K562 treated with DMSO at 1 percent for 4 hours (cell line): ENCODE data around the gene RAD9A. TPM values are rescaled to one million over a fixed set of nuclear protein-coding genes. Genes with fewer than 3 reads are reported as not detected.

Source experiments
- total RNA-seq: library from RNA; unstranded; fragments of 300-600 nt; gene quantifications from 2 replicates; pipeline ENCODE4 v1.2.3, GENCODE V29; 2022; ENCODE audit not compliant: insufficient read depth

Gene RAD9A
- 38.7 and 39.2 TPM in 2 replicates for total RNA-seq

GRCh38 chr11:67391304-67392182 lies at the start of gene RAD9A:
Gene RAD9A (plus strand): TSS chr11:67391986. CDS start chr11:67392045, 59 bp downstream.

GRCh38 chr11:67353317-67354074 lies 38.3 kb upstream of the RAD9A start, which contains the start of gene POLD4:
Gene POLD4 (minus strand): TSS chr11:67353546. CDS start chr11:67353399, 147 bp downstream.

GRCh38 chr11:67372993-67373647 lies 18.7 kb upstream of the RAD9A start, which contains the start of gene CLCF1:
Gene CLCF1 (minus strand): TSS chr11:67373598. CDS start chr11:67373539, 59 bp downstream.

GRCh38 chr11:67401495-67402191 lies 9.9 kb downstream of the RAD9A start, which contains the start of gene PPP1CA:
Gene PPP1CA (minus strand): TSS chr11:67401858. CDS start chr11:67401782, 76 bp downstream.

DNA sequence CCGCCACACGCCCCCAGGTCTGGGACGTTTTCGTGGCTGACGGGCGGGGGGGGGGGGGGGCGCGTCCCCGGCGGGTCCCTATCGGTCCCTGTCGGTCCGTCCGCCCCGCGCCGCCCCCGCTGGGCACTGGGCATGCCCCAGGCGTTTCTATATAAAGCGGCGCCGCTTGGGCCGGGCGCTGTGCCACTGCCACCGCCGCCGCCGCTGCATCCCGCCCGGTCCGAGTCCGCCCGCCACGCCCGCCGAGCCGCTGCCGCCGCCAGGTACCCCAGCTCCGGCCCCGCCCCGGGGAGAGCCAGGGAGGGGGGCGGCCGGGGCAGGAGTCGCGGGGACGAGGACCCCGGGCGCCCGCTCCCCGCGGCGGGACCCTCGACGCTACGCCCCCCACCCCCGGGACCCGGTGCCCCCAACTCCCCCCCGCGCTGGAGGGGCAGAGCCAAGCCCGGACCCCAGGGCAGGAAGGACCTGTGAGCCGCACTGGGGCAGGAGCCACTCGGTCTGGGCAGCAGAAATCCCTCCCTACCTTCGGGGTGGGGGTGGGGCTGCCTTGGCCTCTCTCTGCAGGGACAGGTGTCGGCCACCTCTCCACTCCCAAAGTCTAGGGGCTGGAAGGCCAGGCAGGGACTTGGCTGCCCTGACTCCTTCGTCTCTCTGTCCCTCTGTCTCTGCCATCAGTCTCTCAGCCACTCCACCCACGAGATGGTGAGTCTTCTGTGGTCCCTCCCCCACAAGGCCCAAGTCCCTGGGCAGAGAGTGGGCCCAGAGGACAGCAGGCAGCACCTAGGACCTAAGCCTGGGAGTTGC lies 23.9 kb downstream of the RAD9A start, which contains the start of gene CARNS1:
CARNS1 (plus strand) TSS at position 178 of the 804 bp plus-strand sequence; CDS start at position 700, 522 bp downstream.

DNA sequence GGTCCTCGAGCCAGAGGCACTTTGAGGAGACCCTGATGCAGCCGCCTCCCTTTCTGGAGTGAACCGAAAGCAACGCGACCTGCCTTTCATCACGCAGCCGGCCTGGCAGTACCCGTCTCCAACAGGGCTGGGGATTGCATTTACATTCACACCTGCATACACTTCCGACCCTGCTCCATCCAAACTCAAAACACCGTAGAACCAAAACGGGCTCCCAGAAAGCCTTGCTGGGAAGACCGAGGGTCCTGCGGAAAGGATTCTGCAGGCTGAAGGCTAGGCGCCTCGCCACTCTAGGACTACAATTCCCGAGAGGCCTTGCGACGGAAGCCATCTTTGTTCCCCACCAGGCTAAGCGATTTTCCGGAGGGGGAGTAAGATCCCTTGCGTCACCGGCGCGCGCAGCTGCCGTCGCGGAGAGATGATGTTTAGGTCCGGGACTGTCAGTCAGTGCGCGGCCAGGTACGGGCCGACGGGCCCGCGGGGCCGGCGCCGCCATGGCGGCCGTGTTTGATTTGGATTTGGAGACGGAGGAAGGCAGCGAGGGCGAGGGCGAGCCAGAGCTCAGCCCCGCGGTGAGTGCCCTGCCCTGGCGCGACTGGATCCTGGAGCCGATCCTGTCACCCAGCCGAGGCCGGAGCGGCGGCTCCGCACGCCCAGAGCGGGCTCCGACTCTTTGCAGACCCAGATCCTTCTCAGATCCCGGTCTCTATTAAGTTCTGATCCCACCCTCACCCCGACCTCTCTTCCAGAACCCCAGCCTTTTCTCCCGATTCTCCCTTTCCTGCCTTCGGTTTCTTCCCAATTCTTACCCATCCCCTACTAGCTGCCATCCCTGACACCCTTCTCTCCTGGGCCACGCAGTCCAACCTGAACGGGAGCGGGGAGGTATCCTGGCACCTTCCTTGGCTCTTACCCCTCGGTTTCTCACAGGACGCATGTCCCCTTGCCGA lies 36.5 kb downstream of the RAD9A start, which contains the start of gene RPS6KB2:
RPS6KB2 (plus strand) TSS at position 443 of the 950 bp plus-strand sequence; CDS start at position 495, 52 bp downstream.

DNA sequence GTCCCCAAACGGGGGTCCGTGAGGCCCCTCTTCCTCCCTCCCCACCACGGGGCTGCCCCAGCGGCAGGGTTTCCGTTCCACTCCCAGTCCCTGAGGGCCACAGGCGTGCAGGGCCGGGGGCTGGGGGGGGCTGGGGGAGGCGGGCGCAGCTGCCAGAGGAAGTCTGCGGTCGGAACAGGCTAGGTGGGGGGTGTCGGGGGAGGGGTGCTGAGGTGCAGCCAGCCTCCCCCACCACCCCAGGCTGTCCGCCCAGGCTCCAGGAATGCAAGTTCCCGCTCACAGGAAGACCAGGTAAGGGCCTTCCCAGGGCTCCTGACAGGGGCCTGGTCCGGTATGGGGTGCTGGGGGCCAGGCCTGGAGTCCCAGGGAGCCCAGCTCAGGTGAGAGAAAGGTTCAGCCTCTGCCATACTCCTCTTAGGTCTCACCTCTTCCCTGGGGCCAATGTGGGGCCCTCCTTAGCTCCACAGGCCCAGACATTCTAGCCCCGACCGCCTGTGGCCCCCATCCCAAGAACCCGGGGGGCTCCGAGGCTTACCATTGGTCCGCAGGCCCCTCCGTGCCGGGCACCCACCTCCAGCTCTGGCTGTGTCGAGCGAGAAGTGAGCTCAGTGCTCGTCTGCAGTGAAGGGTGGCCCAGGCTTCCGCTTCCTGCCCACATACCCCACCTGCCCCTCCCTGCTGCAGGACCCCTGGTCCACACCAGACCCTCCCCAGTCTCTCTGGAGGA lies 45.5 kb downstream of the RAD9A start, which contains the start of gene PTPRCAP:
PTPRCAP (minus strand) TSS at position 601 of the 727 bp plus-strand sequence; CDS start at position 538, 63 bp downstream.

Other genes with a start within 250 kb of the RAD9A start
- 131 and 142 TPM in 2 replicates for gene GRK2, start 125.5 kb upstream of the RAD9A start, total RNA-seq
- gene ANKRD13D, start 102.7 kb upstream of the RAD9A start, total RNA-seq, result 40.8 and 46.3 TPM in 2 replicates
- 3.9 and 8.5 TPM in 2 replicates for gene SSH3, start 88.5 kb upstream of the RAD9A start, total RNA-seq
- 82.5 and 123 TPM in 2 replicates for gene POLD4, start 38.4 kb upstream of the RAD9A start, total RNA-seq
- 1.0 and 1.2 TPM in 2 replicates for gene CLCF1, start 18.4 kb upstream of the RAD9A start, total RNA-seq
- gene PPP1CA, start 9.9 kb downstream of the RAD9A start, total RNA-seq, result 321 and 325 TPM in 2 replicates
- 1.4 and 1.7 TPM in 2 replicates for gene TBC1D10C, start 12.1 kb downstream of the RAD9A start, total RNA-seq
- gene CARNS1, start 23.7 kb downstream of the RAD9A start, total RNA-seq, result not detected in 2 replicates
- gene RPS6KB2, start 36.5 kb downstream of the RAD9A start, total RNA-seq, result 72.1 and 83.4 TPM in 2 replicates
- 2.1 and 2.5 TPM in 2 replicates for gene PTPRCAP, start 45.7 kb downstream of the RAD9A start, total RNA-seq
- 222 and 228 TPM in 2 replicates for gene CORO1B, start 51.5 kb downstream of the RAD9A start, total RNA-seq
- not detected in 2 replicates for gene GPR152, start 60.7 kb downstream of the RAD9A start, total RNA-seq
- not detected in 2 replicates for gene CABP4, start 63.4 kb downstream of the RAD9A start, total RNA-seq
- 44.8 and 54.3 TPM in 2 replicates for gene TMEM134, start 77.3 kb downstream of the RAD9A start, total RNA-seq
- 111 and 127 TPM in 2 replicates for gene AIP, start 91.0 kb downstream of the RAD9A start, total RNA-seq
- 39.7 and 47.4 TPM in 2 replicates for gene PITPNM1, start 113.4 kb downstream of the RAD9A start, total RNA-seq
- gene CDK2AP2, start 116.2 kb downstream of the RAD9A start, total RNA-seq, result 117 and 122 TPM in 2 replicates
- gene CABP2, start 131.5 kb downstream of the RAD9A start, total RNA-seq, result not detected in 2 replicates
- 2,202 and 2,224 TPM in 2 replicates for gene GSTP1, start 191.8 kb downstream of the RAD9A start, total RNA-seq
- gene NDUFV1, start 214.9 kb downstream of the RAD9A start, total RNA-seq, result 188 and 204 TPM in 2 replicates
- gene NUDT8, start 238.0 kb downstream of the RAD9A start, total RNA-seq, result 12.3 and 16.7 TPM in 2 replicates
- not detected in 2 replicates for gene TBX10, start 247.8 kb downstream of the RAD9A start, total RNA-seq